ENCODE data around the gene MYB.
"Not testable (repeated sequence)": the region's sequence is repeated elsewhere in the genome, so short reads cannot be mapped to it uniquely, and the experiment has no call there.

Gene MYB

DNA sequence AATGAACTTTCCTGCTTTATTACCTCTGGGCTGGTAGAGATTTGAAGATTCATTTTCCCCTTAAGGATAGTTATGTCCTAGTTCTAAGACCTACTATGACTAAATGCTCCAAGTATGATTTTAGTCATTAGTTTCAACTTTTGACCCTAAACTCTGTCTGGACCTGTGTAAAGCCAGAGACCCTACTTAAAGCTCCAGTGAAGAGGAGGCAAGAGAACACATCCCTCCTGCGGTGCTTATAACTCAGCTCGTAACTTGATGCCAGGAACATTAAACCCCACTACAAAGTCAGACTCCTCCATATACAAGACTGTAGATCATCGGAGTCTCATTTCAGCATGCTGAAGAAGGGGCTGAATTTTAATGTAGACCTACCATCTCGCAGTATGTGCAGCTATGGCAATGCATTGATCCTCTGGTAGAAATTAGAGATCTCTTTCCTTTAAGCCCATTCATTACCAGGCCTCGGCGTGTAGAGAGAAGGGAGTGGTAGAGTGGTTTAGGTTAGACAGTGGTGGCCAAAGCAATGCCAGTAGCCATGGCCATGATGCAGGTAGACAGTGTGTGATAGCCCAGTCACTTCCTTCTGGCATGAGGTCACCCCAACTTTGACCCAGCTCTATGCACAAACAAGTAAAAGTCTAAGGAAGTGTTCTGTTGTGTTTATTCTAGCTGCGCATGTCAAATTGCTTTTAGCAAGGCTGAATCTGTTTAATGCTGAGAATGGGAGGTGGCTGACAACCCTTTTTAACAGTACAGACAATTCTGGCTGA lies 34.8 kb upstream of the MYB start:
- TF ChIP-seq TAF1 (IDR thresholded peaks at IDR 0.05; ENCODE audit: low read depth, low read length) (no peak), PAX5 (IDR thresholded peaks at IDR 0.05; ENCODE audit: insufficient read depth, low read length, severe bottlenecking) (no peak), POU2F2 (IDR thresholded peaks at IDR 0.05; ENCODE audit: low read depth, low read length) (no peak)
- peak; percentile 26 for FAIRE-seq
- no peak for DNase-seq (ENCODE audit: insufficient read length, low spot score)

DNA sequence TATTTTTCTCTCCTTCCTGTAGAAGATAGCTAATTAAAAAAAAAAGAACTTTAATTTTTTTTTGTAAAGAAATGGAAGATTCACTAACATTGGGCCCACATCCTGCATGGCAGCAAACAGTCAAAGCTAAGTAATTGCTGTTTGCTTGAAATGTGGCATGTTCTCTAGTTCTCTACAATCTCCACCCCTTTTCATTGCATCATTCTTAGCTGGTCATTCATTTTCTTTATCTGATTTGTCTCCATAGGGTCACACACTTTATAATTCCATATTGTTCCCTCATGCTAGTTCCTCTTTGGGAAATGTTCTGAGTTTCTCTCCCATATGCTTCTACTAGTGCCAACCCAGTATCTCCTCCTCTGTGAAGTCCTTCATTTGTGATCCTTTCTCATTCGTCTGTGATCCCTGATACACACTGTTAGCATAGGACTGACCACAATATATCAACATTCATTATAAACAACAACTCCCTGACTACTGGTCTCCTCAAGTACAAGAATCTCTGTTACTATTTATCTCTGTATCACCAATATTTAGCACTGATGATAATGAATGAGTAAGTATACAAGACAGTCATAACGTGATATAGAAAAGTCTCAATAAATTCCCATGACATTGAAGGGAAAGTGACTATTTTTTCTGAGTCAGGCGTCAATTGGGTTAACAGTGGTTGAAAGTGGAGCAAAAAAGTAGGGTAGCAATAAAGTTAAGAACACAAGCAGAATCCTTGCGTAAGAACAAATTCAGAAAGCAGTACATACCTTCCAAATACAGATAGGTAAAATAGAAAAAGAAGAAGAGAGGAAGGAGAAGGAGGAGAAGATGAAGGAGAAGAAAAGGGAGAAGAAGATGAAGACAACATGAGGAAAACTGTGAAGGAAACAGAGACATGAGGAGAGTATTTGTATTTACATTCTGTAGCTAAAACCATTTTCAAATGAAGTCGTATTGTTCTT lies 33.2 kb upstream of the MYB start:
- TF ChIP-seq POLR2AphosphoS5 (IDR thresholded peaks at IDR 0.05; ENCODE audit: low read depth, low read length) (no peak), POU2F2 (IDR thresholded peaks at IDR 0.05; ENCODE audit: low read depth, low read length) (no peak), POLR2A (IDR thresholded peaks at IDR 0.05; ENCODE audit: low read depth, low read length) (no peak), TAF1 (IDR thresholded peaks at IDR 0.05; ENCODE audit: low read depth, low read length) (no peak), SPI1 (IDR thresholded peaks at IDR 0.05; ENCODE audit: low read depth, low read length) (no peak), PAX5 (IDR thresholded peaks at IDR 0.05; ENCODE audit: insufficient read depth, low read length, severe bottlenecking) (no peak)
- FAIRE-seq (peak; percentile 33), DNase-seq (ENCODE audit: insufficient read length, low spot score) (no peak)

DNA sequence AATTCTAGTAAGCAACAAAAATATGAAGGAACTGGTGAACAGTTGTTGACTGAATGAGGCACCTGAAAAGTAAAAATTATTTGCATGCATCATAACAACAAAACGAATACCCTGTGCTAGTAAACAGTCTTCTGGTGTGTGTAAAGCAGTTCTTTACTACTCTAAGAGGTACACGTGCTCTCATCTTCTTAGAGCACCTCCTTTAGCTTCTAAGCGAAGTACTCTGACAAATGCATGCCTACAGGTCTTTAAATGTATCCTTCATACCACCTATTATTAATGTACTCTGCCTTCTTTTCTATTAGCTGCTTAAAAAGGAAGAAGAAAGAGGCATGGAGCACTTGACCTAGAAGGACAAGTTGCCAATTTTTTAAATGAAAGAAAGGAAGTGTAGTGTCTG lies 32.2 kb upstream of the MYB start:
- DNase-seq (ENCODE audit: insufficient read length, low spot score), result no peak
- no peak for TF ChIP-seq POU2F2 (IDR thresholded peaks at IDR 0.05; ENCODE audit: low read depth, low read length)
- TF ChIP-seq PAX5 (IDR thresholded peaks at IDR 0.05; ENCODE audit: insufficient read depth, low read length, severe bottlenecking), result no peak
- TF ChIP-seq SPI1 (IDR thresholded peaks at IDR 0.05; ENCODE audit: low read depth, low read length), result no peak
- no peak for TF ChIP-seq POLR2AphosphoS5 (IDR thresholded peaks at IDR 0.05; ENCODE audit: low read depth, low read length)
- no peak for TF ChIP-seq TAF1 (IDR thresholded peaks at IDR 0.05; ENCODE audit: low read depth, low read length)
- TF ChIP-seq POLR2A (IDR thresholded peaks at IDR 0.05; ENCODE audit: low read depth, low read length), result no peak
- FAIRE-seq, result no peak

DNA sequence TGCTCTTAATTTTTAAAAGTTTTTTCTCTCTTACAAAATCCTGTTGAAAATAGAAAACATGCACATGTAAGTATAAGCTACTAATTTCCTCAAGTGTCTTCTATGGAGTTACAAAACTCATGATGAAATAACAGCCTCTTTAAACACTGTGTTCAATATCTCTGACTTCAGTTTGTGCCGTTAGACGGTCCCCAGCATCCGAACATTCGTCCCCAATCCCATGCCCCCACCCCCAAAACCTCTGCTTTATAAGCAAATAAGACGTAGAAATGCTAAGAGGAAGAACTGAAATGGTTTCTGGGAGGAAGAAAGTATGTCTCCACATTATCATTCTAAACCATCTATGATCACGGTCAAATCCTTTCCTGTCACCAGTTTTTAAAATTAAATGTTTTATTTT lies 31.7 kb upstream of the MYB start:
- FAIRE-seq (no peak), DNase-seq (ENCODE audit: insufficient read length, low spot score) (no peak)
- TF ChIP-seq POLR2A (IDR thresholded peaks at IDR 0.05; ENCODE audit: low read depth, low read length) (no peak), POU2F2 (IDR thresholded peaks at IDR 0.05; ENCODE audit: low read depth, low read length) (no peak), SPI1 (IDR thresholded peaks at IDR 0.05; ENCODE audit: low read depth, low read length) (no peak), PAX5 (IDR thresholded peaks at IDR 0.05; ENCODE audit: insufficient read depth, low read length, severe bottlenecking) (no peak), TAF1 (IDR thresholded peaks at IDR 0.05; ENCODE audit: low read depth, low read length) (no peak), POLR2AphosphoS5 (IDR thresholded peaks at IDR 0.05; ENCODE audit: low read depth, low read length) (no peak)

DNA sequence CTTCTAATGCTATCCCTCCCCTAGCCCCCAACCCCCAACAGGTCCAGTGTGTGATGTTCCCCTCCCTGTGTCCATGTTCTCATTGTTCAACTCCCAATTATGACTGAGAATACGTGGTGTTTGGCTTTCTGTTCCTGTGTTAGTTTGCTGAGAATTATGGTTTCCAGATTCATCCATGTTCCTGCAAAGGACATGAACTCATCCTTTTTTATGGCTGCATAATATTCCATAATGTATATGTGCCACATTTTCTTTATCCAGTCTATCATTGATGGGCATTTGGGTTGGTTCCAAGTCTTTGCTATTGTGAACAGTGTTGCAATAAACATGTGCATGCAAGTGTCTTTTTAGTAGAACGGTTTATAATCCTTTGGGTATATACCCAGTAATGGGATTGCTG lies 30.6 kb upstream of the MYB start:
- not testable (repeated sequence) for DNase-seq (ENCODE audit: insufficient read length, low spot score); FAIRE-seq

DNA sequence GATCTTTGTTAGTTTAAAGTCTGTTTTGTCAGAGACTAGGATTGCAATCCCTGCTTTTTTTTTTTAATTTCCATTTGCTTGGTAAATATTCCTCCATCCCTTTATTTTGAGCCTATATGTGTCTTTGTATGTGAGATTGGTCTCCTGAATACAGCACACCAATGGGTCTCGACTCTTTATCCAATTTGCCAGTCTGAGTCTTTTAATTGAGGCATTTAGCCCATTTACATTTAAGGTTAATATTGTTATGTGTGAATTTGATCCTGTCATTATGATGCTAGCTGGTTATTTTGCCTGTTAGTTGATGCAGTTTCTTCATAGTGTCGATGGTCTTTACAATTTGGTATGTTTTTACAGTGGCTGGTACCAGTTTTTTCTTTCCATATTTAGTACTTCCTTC lies 27.0 kb upstream of the MYB start:
- not testable (repeated sequence) for FAIRE-seq; DNase-seq (ENCODE audit: insufficient read length, low spot score)

DNA sequence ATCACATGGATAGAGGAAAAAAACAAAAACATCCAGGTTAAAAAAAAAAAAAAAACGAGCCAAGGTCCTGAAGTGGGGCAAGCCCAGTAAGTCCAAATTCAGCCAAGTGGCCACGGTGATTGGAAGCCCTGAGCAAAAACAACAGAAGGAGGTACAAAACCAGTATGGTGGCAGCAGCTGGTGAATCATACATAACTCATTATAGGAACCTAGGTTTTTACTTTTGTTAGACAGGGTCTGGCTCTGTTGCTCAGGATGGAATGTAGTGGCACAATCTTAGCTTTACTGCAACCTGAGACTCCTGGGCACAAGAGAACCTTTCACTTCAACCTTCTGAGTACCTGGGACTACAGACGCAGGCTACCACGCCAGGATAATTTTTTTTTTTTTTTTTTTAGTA lies 22.7 kb upstream of the MYB start:
- no peak for TF ChIP-seq TAF1 (IDR thresholded peaks at IDR 0.05; ENCODE audit: low read depth, low read length)
- no peak for TF ChIP-seq POLR2A (IDR thresholded peaks at IDR 0.05; ENCODE audit: low read depth, low read length)
- TF ChIP-seq SPI1 (IDR thresholded peaks at IDR 0.05; ENCODE audit: low read depth, low read length), result no peak
- no peak for TF ChIP-seq PAX5 (IDR thresholded peaks at IDR 0.05; ENCODE audit: insufficient read depth, low read length, severe bottlenecking)
- no peak for TF ChIP-seq POLR2AphosphoS5 (IDR thresholded peaks at IDR 0.05; ENCODE audit: low read depth, low read length)
- no peak for TF ChIP-seq POU2F2 (IDR thresholded peaks at IDR 0.05; ENCODE audit: low read depth, low read length)
- FAIRE-seq, result no peak
- DNase-seq (ENCODE audit: insufficient read length, low spot score), result no peak

DNA sequence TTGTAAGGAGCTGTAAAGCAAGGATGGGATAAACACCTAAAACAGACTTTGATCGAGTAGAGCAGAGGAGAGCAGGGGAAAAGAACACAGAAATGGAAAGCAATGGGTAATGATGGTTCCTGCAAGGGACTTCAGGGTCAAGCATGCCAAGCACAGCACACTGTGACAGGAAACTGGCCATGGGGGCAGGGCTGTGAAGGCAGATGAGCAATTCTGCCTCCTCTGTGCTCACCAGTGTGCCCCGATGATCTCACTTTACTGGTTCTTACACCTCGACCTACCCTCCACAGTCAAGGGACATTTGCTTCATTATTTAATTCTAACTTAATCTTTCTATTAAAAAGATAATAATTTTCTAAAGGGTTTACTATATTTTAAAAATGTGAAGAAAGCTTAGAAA lies 21.6 kb upstream of the MYB start:
- DNase-seq (ENCODE audit: insufficient read length, low spot score), result no peak
- TF ChIP-seq POLR2AphosphoS5 (IDR thresholded peaks at IDR 0.05; ENCODE audit: low read depth, low read length) (no peak), SPI1 (IDR thresholded peaks at IDR 0.05; ENCODE audit: low read depth, low read length) (no peak), PAX5 (IDR thresholded peaks at IDR 0.05; ENCODE audit: insufficient read depth, low read length, severe bottlenecking) (no peak), POU2F2 (IDR thresholded peaks at IDR 0.05; ENCODE audit: low read depth, low read length) (no peak), POLR2A (IDR thresholded peaks at IDR 0.05; ENCODE audit: low read depth, low read length) (no peak), TAF1 (IDR thresholded peaks at IDR 0.05; ENCODE audit: low read depth, low read length) (no peak)
- peak; percentile 26 for FAIRE-seq

DNA sequence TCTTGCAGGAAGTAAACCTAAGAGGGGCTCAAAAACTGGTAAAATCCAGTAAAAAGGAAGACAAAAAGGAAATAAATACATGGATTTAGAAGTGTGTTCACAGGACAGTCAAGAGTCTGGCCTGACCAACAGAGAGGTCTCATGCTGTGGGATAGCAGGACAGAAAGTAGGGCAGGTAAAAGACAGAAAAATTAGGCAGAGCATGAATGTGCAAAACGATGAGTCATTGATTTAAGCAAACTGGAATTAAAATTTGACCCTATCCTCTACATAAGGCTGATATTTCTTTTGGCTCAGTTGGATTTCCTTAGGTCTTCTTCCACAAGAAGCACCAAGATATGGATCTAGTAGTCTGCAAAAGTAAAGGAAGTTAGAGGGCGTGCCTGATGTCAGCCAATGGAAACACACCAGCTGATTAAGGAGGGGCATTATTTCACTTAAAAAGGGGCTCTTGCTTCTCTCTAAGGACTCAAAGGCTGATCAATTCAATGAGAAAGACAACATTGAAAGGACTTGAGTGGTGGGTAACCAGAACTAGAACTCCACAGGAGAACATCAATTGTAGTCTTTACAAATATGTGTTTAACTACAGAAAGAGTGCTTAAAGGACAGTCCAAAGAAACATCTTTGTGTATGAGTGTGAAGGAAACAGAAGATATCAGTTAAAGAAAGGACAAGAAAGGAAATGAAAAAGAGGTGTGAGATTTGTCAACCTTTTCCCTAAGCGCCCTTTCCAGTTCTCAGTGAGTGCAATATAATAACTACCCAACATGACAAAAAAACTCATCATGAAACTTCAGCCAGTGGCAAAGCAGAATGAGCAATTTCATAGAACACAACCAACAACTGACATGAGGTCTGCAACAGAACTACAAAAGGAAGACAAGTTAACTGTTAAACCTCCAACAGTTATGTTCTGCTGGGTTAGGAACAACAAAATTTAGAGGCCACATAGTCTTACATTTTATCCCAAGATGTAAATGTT lies 19.4 kb upstream of the MYB start:
- TF ChIP-seq SPI1 (IDR thresholded peaks at IDR 0.05; ENCODE audit: low read depth, low read length) (no peak), POLR2A (IDR thresholded peaks at IDR 0.05; ENCODE audit: low read depth, low read length) (no peak), PAX5 (IDR thresholded peaks at IDR 0.05; ENCODE audit: insufficient read depth, low read length, severe bottlenecking) (no peak), POU2F2 (IDR thresholded peaks at IDR 0.05; ENCODE audit: low read depth, low read length) (no peak)

More for the DNA sequence above, 19.4 kb upstream of the MYB start:
- FAIRE-seq, result peak; percentile 89
- no peak for DNase-seq (ENCODE audit: insufficient read length, low spot score)
